Measurements from ENCODE around the gene SPIRE2.

Gene SPIRE2

GRCh38 chr16:89917773-89918452 lies 89.6 kb downstream of the SPIRE2 start:
- DNase-seq = peak; percentile 55 to 93 (median 62)

- DNase-seq = no peak
Measured at GRCh38 chr16:89918453-89919347, 90.4 kb downstream of the SPIRE2 start, which contains the start of gene MC1R. Gene MC1R (plus strand): TSS chr16:89918862. CDS start chr16:89919259, 397 bp downstream.

GRCh38 chr16:89919535-89920406 lies 91.5 kb downstream of the SPIRE2 start:
- no peak for DNase-seq

- no peak for DNase-seq
Measured at GRCh38 chr16:89920723-89921122, 92.4 kb downstream of the SPIRE2 start.

All from T-helper 1 cell (primary cell).